ENCODE data around the gene ENOSF1.

DNA sequence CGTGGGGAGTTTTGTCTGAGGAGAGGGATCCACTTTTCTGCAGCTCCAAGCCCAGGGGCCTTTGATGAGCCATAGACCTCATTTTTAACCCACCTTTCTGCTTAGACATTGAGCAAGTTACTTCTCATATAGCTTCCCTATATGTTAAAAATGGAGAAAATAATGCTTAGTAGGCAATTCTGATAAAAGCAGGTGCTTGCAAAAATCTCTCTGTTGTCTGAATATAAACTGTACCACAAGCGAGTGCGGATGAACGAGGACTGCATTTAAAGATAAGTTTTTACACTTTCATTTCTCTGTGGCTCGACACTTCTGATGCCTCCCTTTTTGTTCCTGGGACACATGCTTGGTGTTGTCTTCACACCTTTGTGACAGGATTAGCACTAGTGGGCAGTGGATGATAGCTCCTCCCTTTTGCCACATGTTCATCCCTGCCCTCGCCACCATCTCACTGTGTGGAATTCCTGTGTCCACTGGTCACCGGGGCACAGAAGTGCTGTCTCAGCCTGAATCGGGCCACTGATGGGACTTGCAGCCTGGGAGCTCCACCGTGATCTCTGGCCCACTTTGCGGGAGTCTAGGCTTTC lies 53.4 kb downstream of the ENOSF1 start:
- TF ChIP-seq EZH2 (IDR thresholded peaks at IDR 0.05; ENCODE audit: low read length, missing control alignments): no peak
- TF ChIP-seq CTCF (conservative IDR thresholded peaks at IDR 0.05 in 1 of 2, IDR thresholded peaks at IDR 0.05 in 1 of 2; ENCODE audit: low read depth in 1 of 2, low read length in 2 of 2): no peak
